ENCODE data around the gene VCP. TPM values are rescaled to one million over a fixed set of nuclear protein-coding genes. Genes with fewer than 3 reads are reported as not detected.

Gene VCP
- total RNA-seq, 1 donor from 2014 or later: 268 TPM

GRCh38 chr9:35010351-35010958, 62.0 kb downstream of the VCP start:
- Mint-ChIP-seq H3K27me3 (ENCODE audit: unreplicated experiment) (no peaks in the 10 kb centered on the region), H3K27ac (ENCODE audit: unreplicated experiment) (no peak overlapping the region), H3K36me3 (ENCODE audit: unreplicated experiment) (peaks cover 50% of the 10 kb centered on the region), H3K9me3 (ENCODE audit: unreplicated experiment) (peaks cover 21% of the 10 kb centered on the region), H3K4me3 (ENCODE audit: unreplicated experiment) (no peak overlapping the region), H3K4me1 (ENCODE audit: unreplicated experiment) (no peaks in the 10 kb centered on the region)
- no peak for TF ChIP-seq CTCF (IDR thresholded peaks at IDR 0.05)
- DNase-seq (ENCODE audit: extremely low spot score, unreplicated experiment): no peak

Other genes starting within 250 kb of the VCP start
- gene PHF24, start 114.3 kb downstream of the VCP start, total RNA-seq: not detected in 2 replicates
- 6.8 TPM in 2 replicates for gene DNAJB5, start 82.9 kb downstream of the VCP start, total RNA-seq
- gene FANCG, start 7.3 kb upstream of the VCP start, total RNA-seq: 22.7 and 27.9 TPM in 2 replicates
- gene PIGO, start 24.0 kb upstream of the VCP start, total RNA-seq: 29.9 and 33.9 TPM in 2 replicates
- gene STOML2, start 30.5 kb upstream of the VCP start, total RNA-seq: 100 and 104 TPM in 2 replicates
- 26.8 and 30.3 TPM in 2 replicates for gene ATOSB, start 43.2 kb upstream of the VCP start, total RNA-seq
- gene UNC13B, start 89.4 kb upstream of the VCP start, total RNA-seq: 24.5 and 24.9 TPM in 2 replicates

All from osteocyte (in vitro differentiated cells).